C4-2B (cell line): ENCODE data around the gene PLGRKT.
"Not testable (repeated sequence)": the region's sequence is repeated elsewhere in the genome, so short reads cannot be mapped to it uniquely, and the experiment has no call there.

Source experiments
- CTCF ChIP-seq: fragments of 450-650 bp; conservative IDR thresholded peaks from 2 replicates; pipeline ENCODE4 v1.5.1; 2017; ENCODE audit warnings: mild to moderate bottlenecking
- ZFX ChIP-seq: fragments of 450-650 bp; IDR thresholded peaks from 2 replicates; pipeline ENCODE4 v1.6.1; 2017

- TF ChIP-seq CTCF, ZFX: not testable (repeated sequence)
These were observed 40.2 kb downstream of the PLGRKT start for GRCh38 chr9:5397547-5397946.
